ENCODE measurements around the gene TPP2. TPM values are rescaled to one million over a fixed set of nuclear protein-coding genes. Genes with fewer than 3 reads are reported as not detected.

Gene TPP2
- total RNA-seq, 3 donors from 2014 or later: 50.2 to 62.9 (median 51.8) TPM

DNA sequence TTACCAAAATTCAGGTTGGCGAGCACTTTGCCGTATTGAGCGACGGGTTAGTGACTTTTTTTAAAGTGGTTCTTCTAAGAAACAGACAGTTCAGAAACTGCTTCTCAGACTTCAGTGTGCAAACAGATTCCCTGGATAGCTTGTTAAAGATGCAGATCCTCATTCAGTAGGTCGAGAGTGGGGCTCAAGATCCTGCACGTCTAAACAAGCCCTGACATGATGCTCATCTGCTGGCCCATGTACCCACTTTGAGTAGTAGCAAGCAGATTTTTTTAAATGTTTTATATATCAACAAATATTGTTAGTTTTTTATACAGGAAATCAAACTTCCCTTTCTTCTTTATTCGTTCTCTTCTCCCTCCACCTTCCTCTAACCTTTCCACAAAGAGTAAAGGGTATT lies 90.7 kb downstream of the TPP2 start:
- no peaks in the 10 kb centered on the region for H3K36me3 ChIP-seq
- H3K4me1 ChIP-seq: no peaks in the 10 kb centered on the region
- no peak for DNase-seq (ENCODE audit: low spot score in 2 of 2)
- no peak overlapping the region for H3K27ac ChIP-seq
- no peak overlapping the region for H3K4me3 ChIP-seq
- intact Hi-C loops (cut with DNase I; ENCODE audit: low total_unique reads): no loop called here
- TF ChIP-seq POLR2AphosphoS5 (IDR thresholded peaks at IDR 0.05): no peak
- TF ChIP-seq, protein P1, sequence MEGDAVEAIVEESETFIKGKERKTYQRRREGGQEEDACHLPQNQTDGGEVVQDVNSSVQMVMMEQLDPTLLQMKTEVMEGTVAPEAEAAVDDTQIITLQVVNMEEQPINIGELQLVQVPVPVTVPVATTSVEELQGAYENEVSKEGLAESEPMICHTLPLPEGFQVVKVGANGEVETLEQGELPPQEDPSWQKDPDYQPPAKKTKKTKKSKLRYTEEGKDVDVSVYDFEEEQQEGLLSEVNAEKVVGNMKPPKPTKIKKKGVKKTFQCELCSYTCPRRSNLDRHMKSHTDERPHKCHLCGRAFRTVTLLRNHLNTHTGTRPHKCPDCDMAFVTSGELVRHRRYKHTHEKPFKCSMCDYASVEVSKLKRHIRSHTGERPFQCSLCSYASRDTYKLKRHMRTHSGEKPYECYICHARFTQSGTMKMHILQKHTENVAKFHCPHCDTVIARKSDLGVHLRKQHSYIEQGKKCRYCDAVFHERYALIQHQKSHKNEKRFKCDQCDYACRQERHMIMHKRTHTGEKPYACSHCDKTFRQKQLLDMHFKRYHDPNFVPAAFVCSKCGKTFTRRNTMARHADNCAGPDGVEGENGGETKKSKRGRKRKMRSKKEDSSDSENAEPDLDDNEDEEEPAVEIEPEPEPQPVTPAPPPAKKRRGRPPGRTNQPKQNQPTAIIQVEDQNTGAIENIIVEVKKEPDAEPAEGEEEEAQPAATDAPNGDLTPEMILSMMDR (IDR thresholded peaks at IDR 0.05): no peak
- TF ChIP-seq POLR2A (IDR thresholded peaks at IDR 0.05): no peak
- peaks cover 0 to 7% of the 10 kb centered on the region in 2 donors for H3K27me3 ChIP-seq
- H3K9me3 ChIP-seq: no peaks in the 10 kb centered on the region

DNA sequence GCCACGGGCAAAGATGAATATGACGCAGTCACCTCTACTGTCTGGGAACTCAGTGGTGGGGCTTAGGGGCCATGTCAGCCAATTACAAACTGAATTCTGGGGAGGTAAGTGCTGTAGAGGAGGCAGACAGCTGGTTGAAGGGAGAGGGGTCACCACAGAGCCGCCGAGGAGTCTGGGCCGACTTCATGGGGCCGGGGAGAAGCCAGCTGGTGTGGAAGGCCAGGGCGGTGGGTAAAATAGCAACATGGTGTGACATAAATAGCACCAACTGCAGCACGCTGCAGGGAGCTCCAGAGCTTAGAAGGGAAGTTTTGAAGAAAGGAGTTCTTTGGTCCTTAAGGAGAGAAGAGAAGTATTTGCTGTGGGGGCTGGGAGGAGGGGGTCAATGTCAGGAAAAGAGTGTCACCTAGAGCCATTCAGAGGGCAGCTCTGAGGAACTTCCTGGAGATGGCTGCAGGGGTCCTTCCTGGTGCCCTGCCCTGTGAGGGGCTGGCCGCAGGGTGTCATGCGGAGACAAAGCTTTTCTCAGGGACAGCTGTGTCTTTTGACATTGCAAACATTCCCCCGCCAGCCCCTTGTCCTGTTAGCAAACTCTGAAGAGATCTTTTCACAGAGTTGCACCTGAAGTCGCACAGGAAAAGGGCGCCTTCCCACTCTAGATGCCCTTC lies 91.7 kb downstream of the TPP2 start:
- no peak for DNase-seq (ENCODE audit: low spot score in 2 of 2)
- H3K27ac ChIP-seq: no peak overlapping the region
- intact Hi-C loops (cut with DNase I; ENCODE audit: low total_unique reads): no loop called here
- H3K4me3 ChIP-seq: no peak overlapping the region
- H3K9me3 ChIP-seq: no peaks in the 10 kb centered on the region
- peaks cover 0 to 7% of the 10 kb centered on the region in 2 donors for H3K27me3 ChIP-seq
- TF ChIP-seq, protein P1 (IDR thresholded peaks at IDR 0.05): no peak
- TF ChIP-seq POLR2A (IDR thresholded peaks at IDR 0.05): no peak
- no peak for TF ChIP-seq POLR2AphosphoS5 (IDR thresholded peaks at IDR 0.05)
- no peaks in the 10 kb centered on the region for H3K36me3 ChIP-seq
- no peaks in the 10 kb centered on the region for H3K4me1 ChIP-seq

DNA sequence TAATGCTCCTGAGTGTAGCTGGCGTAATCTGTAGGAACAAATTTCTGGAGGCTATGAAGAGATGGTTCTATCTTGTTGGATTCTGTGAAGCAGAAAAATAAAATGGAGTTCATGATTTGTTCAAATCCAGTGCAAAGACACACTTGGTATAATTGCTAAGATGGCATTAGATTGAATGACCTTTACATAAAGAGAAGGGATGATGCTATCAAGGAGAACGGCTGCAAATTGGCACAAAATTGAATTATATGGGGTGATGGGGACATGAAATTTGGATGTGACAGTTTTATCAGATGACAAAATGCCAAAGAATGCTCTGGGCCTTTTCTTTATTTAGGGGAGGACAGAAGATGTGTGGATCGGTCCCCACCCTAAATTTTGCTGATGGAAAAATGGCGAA lies 94.1 kb downstream of the TPP2 start:
- Histone ChIP-seq H3K27ac (no peak overlapping the region), H3K4me1 (no peaks in the 10 kb centered on the region), H3K9me3 (no peaks in the 10 kb centered on the region), H3K4me3 (no peak overlapping the region), H3K36me3 (no peaks in the 10 kb centered on the region), H3K27me3 (peaks cover 0 to 7% of the 10 kb centered on the region in 2 donors)
- intact Hi-C loops (cut with DNase I; ENCODE audit: low total_unique reads): no loop called here
- no peak for TF ChIP-seq POLR2A (IDR thresholded peaks at IDR 0.05)
- TF ChIP-seq, protein P1 (IDR thresholded peaks at IDR 0.05): no peak
- TF ChIP-seq POLR2AphosphoS5 (IDR thresholded peaks at IDR 0.05): no peak
- DNase-seq (ENCODE audit: low spot score in 2 of 2): no peak

DNA sequence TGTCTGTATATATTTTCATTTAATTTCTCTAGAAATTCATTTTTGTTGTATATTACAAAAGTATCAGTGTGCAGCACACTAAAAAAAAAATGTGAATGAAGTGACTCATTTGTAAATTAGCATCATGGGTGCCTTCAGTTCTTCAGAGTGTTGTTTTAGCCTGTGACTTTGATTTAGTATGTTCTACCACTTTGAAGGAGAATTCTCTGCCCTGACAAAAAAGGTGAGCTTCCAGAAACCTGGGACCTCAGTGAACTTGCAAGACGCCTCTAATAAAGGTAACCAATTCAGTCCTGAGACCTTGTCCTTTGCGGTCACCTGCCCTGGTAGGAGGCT lies 95.7 kb downstream of the TPP2 start:
- Histone ChIP-seq H3K4me1 (no peaks in the 10 kb centered on the region), H3K36me3 (no peaks in the 10 kb centered on the region), H3K27me3 (peaks cover 0 to 7% of the 10 kb centered on the region in 2 donors), H3K27ac (no peak overlapping the region), H3K9me3 (no peaks in the 10 kb centered on the region), H3K4me3 (no peak overlapping the region)
- intact Hi-C loops (cut with DNase I; ENCODE audit: low total_unique reads): no loop called here
- TF ChIP-seq, protein P1 (IDR thresholded peaks at IDR 0.05): no peak
- TF ChIP-seq POLR2A (IDR thresholded peaks at IDR 0.05) (no peak), POLR2AphosphoS5 (IDR thresholded peaks at IDR 0.05) (no peak)
- no peak for DNase-seq (ENCODE audit: low spot score in 2 of 2)

DNA sequence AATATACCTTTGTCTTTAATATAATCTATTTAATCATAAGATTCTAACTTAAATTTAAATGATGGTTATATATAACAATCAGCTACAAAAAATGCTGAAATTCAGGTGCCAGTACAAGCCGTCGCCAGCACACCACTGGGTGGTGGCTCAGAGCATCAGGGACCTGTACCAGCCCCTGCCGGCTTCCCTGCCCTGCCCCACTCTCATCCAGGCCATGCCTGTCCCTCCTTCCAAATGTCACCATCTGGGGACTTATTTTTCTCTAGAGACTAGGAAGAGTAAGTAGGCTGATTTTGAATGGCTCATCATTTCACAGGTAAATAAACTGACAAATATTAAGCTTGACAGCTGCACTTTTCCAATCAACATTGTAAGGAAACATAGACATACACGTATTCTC lies 96.5 kb downstream of the TPP2 start:
- peaks cover 0 to 7% of the 10 kb centered on the region in 2 donors for H3K27me3 ChIP-seq
- H3K27ac ChIP-seq: no peak overlapping the region
- DNase-seq (ENCODE audit: low spot score in 2 of 2): no peak
- no peaks in the 10 kb centered on the region for H3K4me1 ChIP-seq
- TF ChIP-seq, protein P1 (IDR thresholded peaks at IDR 0.05): no peak
- TF ChIP-seq POLR2A (IDR thresholded peaks at IDR 0.05) (no peak), POLR2AphosphoS5 (IDR thresholded peaks at IDR 0.05) (no peak)
- no peaks in the 10 kb centered on the region for H3K9me3 ChIP-seq
- intact Hi-C loops (cut with DNase I; ENCODE audit: low total_unique reads): loop anchor here (1.0 kb wide), 1 partner anchor 11 kb away; no protein-coding TSS in a partner anchor
- no peak overlapping the region for H3K4me3 ChIP-seq
- no peaks in the 10 kb centered on the region for H3K36me3 ChIP-seq

All from breast epithelium (tissue), 4 donors.